HCT116 (cell line): ENCODE measurements around the gene KRT85. TPM values are rescaled to one million over a fixed set of nuclear protein-coding genes. Genes with fewer than 3 reads are reported as not detected.

Source experiments
- ATAC-seq: fragments of 200-7000 bp; cut with Tn5 transposase; 2 replicates; pipeline ENCODE4 v1.9.1; 2020; ENCODE audit warnings: mild to moderate bottlenecking, moderate library complexity
- BruUV-seq: library from RNA; stranded (reverse); fragments of 400-500 nt; replicated peaks from 2 replicates; lab custom pipeline; 2021; lab: Mats Ljungman, UMichigan
- CTCF ChIA-PET: fragments of 300-600 bp; sonication (Branson Sonifier 250); formaldehyde crosslinking; loops from one replicate; lab custom pipeline; 2021; ENCODE audit warnings: antibody characterized with exemption; lab: Charles Lee
- POLR2A ChIA-PET: fragments of 300-600, 350-600 bp; sonication (Branson Sonifier 250); formaldehyde crosslinking; loops from one replicate; lab custom pipeline; 2021; ENCODE audit warnings: antibody characterized with exemption; lab: Charles Lee
- RAD21 ChIA-PET, 2 experiments: fragments of 300-600 bp; sonication (Branson Sonifier 250); formaldehyde crosslinking; loops; one replicate each; lab custom pipeline; 2023; ENCODE audit warnings: low total read pairs in 2 of 2; ENCODE audit not compliant: uncharacterized antibody in 2 of 2, unreplicated experiment in 2 of 2, low non-redundant PET in 1 of 2; lab: Charles Lee
- DNase-seq: peaks from one replicate; pipeline ENCODE4 v3.0.0-alpha.2; 2010; ENCODE audit warnings: low read depth, low spot score
- H2AFZ ChIP-seq: fragments of 200-600 bp; shearing (Covaris generic), sonication (generic); 2 replicates; pipeline ENCODE4 v1.6.1; 2017; ENCODE audit warnings: low read depth, mixed run types, mixed read lengths, antibody characterized with exemption, low read length; ENCODE audit not compliant: poor library complexity, severe bottlenecking
- H3K27ac ChIP-seq: 2 replicates; pipeline ENCODE4 v1.5.1; 2012; ENCODE audit warnings: low read depth, low read length
- H3K27me3 ChIP-seq: fragments of 200-600 bp; sonication (generic); 2 replicates; pipeline ENCODE4 v1.6.1; 2016; ENCODE audit warnings: mixed run types, low read length, mixed read lengths; ENCODE audit not compliant: insufficient read depth
- H3K36me3 ChIP-seq, 2 experiments: fragments of 200-500 bp in 1 of 2; fragments of 200-600 bp in 1 of 2; sonication (Bioruptor generic) in 1 of 2; sonication (generic) in 1 of 2; 2 replicates each; pipeline versions ENCODE4 v1.5.1 to v1.6.1; 2014 to 2016; ENCODE audit warnings: low read length in 2 of 2, inconsistent platforms in 1 of 2, mixed read lengths in 1 of 2, mixed run types in 1 of 2; ENCODE audit not compliant: insufficient read depth in 2 of 2, control insufficient read depth in 1 of 2
- H3K4me1 ChIP-seq, 2 experiments: fragments of 200-600 bp in 1 of 2; sonication (generic) in 1 of 2; 2 replicates each; pipeline versions ENCODE4 v1.5.1 to v1.6.1; 2012 to 2017; ENCODE audit warnings: low read length in 2 of 2, inconsistent platforms in 1 of 2, mild to moderate bottlenecking in 1 of 2, mixed read lengths in 1 of 2, mixed run types in 1 of 2, moderate library complexity in 1 of 2; ENCODE audit not compliant: insufficient read depth in 2 of 2, control insufficient read depth in 1 of 2
- H3K4me2 ChIP-seq: fragments of 200-600 bp; sonication (generic); 2 replicates; pipeline ENCODE4 v1.6.1; 2017; ENCODE audit warnings: mixed run types, low read length, mixed read lengths
- H3K4me3 ChIP-seq, 2 experiments: fragments of 200-600 bp in 1 of 2; sonication (generic) in 1 of 2; replicated peaks in 1 of 2; 2 replicates each; pipeline ENCODE4 v1.5.1; 2011 to 2016; ENCODE audit warnings: low read length in 2 of 2, control low read depth in 1 of 2, low read depth in 1 of 2, mild to moderate bottlenecking in 1 of 2, mixed read lengths in 1 of 2, mixed run types in 1 of 2
- H3K79me2 ChIP-seq: fragments of 200-600 bp; sonication (generic); 2 replicates; pipeline ENCODE4 v1.6.1; 2017; ENCODE audit warnings: mild to moderate bottlenecking, mixed run types, low read length, moderate library complexity, mixed read lengths; ENCODE audit not compliant: insufficient read depth
- H3K9ac ChIP-seq: fragments of 200-600 bp; sonication (generic); 2 replicates; pipeline ENCODE4 v1.6.1; 2016; ENCODE audit warnings: low read length, mixed read lengths
- H3K9me2 ChIP-seq: fragments of 200-600 bp; sonication (generic), shearing (Covaris generic); 2 replicates; pipeline ENCODE4 v1.6.1; 2017; ENCODE audit warnings: mixed run types, mild to moderate bottlenecking, moderate library complexity; ENCODE audit not compliant: insufficient read depth
- H3K9me3 ChIP-seq, 2 experiments: fragments of 200-500 bp in 1 of 2; fragments of 200-600 bp in 1 of 2; sonication (Bioruptor generic) in 1 of 2; sonication (generic) in 1 of 2; 2 replicates each; pipeline ENCODE4 v1.6.1; 2014 to 2017; ENCODE audit warnings: low read length in 2 of 2, mixed read lengths in 2 of 2, inconsistent platforms in 1 of 2, low read depth in 1 of 2, mild to moderate bottlenecking in 1 of 2, mixed run types in 1 of 2, moderate library complexity in 1 of 2; ENCODE audit not compliant: control insufficient read depth in 1 of 2, insufficient read depth in 1 of 2
- H4K20me1 ChIP-seq: fragments of 200-600 bp; sonication (generic), shearing (Covaris generic); 2 replicates; pipeline ENCODE4 v1.6.1; 2017; ENCODE audit warnings: mixed run types, mild to moderate bottlenecking, moderate library complexity; ENCODE audit not compliant: insufficient read depth
- CBX3 ChIP-seq: IDR thresholded peaks from 2 replicates; pipeline ENCODE4 v1.6.1; 2012; ENCODE audit warnings: low read depth
- CEBPB ChIP-seq: IDR thresholded peaks from 2 replicates; pipeline ENCODE4 v1.6.1; 2012; ENCODE audit warnings: low read depth
- CTCF ChIP-seq, 3 experiments: fragments of 200-600 bp in 1 of 3; sonication (generic) in 1 of 3; IDR thresholded peaks in 2 of 3; conservative IDR thresholded peaks in 1 of 3; 2 replicates each; pipeline ENCODE4 v1.5.1; 2012 to 2017; ENCODE audit warnings: low read depth in 2 of 3, low read length in 2 of 3, antibody characterized with exemption in 1 of 3, borderline replicate concordance in 1 of 3, control low read depth in 1 of 3, mild to moderate bottlenecking in 1 of 3, mixed read lengths in 1 of 3, mixed run types in 1 of 3, moderate library complexity in 1 of 3; ENCODE audit not compliant: insufficient read depth in 1 of 3
- EGR1 ChIP-seq: IDR thresholded peaks from 2 replicates; pipeline ENCODE4 v1.6.1; 2012; ENCODE audit warnings: low read depth
- ELF1 ChIP-seq: IDR thresholded peaks from 2 replicates; pipeline ENCODE4 v1.6.1; 2012; ENCODE audit warnings: low read depth, borderline replicate concordance
- EZH2 ChIP-seq: fragments of 200-600 bp; sonication (generic); IDR thresholded peaks from 2 replicates; pipeline ENCODE4 v1.6.1; 2017; ENCODE audit warnings: antibody characterized with exemption, mixed run types
- EZH2phosphoT487 ChIP-seq: fragments of 200-600 bp; IDR thresholded peaks from 2 replicates; pipeline ENCODE4 v1.6.1; 2018; ENCODE audit warnings: antibody characterized with exemption, borderline replicate concordance
- FOSL1 ChIP-seq: IDR thresholded peaks from 2 replicates; pipeline ENCODE4 v1.6.1; 2012; ENCODE audit warnings: low read depth
- JUND ChIP-seq: IDR thresholded peaks from 2 replicates; pipeline ENCODE4 v1.6.1; 2012
- MAX ChIP-seq: IDR thresholded peaks from 2 replicates; pipeline ENCODE4 v1.6.1; 2012
- POLR2AphosphoS5 ChIP-seq: IDR thresholded peaks from 2 replicates; pipeline ENCODE4 v1.6.1; 2011; ENCODE audit warnings: mild to moderate bottlenecking, low read depth, low read length, moderate library complexity
- RAD21 ChIP-seq: IDR thresholded peaks from 2 replicates; pipeline ENCODE4 v1.6.1; 2012; ENCODE audit warnings: low read depth, mild to moderate bottlenecking
- SIN3A ChIP-seq: IDR thresholded peaks from 2 replicates; pipeline ENCODE4 v1.6.1; 2012; ENCODE audit warnings: low read depth
- SP1 ChIP-seq: IDR thresholded peaks from 2 replicates; pipeline ENCODE4 v1.6.1; 2012; ENCODE audit warnings: low read depth
- TCF7L2 ChIP-seq: IDR thresholded peaks from 2 replicates; pipeline ENCODE4 v1.7.0; 2011; ENCODE audit warnings: borderline replicate concordance, inconsistent platforms; ENCODE audit not compliant: insufficient read depth, insufficient read length; ENCODE audit errors: extremely low read depth
- YY1 ChIP-seq: IDR thresholded peaks from 2 replicates; pipeline ENCODE4 v1.6.1; 2011; ENCODE audit warnings: low read length, low read depth, moderate library complexity, mild to moderate bottlenecking; ENCODE audit not compliant: insufficient replicate concordance; ENCODE audit errors: extremely low read depth
- ZBTB33 ChIP-seq: IDR thresholded peaks from 2 replicates; pipeline ENCODE4 v1.6.1; 2011; ENCODE audit warnings: mild to moderate bottlenecking, low read length, moderate library complexity; ENCODE audit not compliant: insufficient replicate concordance; ENCODE audit errors: extremely low read depth
- ZFX ChIP-seq: fragments of 450-650 bp; IDR thresholded peaks from 2 replicates; pipeline ENCODE4 v1.6.1; 2017
- ZNF274 ChIP-seq: fragments of 200-500 bp; sonication (Bioruptor generic); IDR thresholded peaks from 2 replicates; pipeline ENCODE4 v1.6.1; 2014; ENCODE audit warnings: mild to moderate bottlenecking, low read depth, low read length, inconsistent platforms
- intact Hi-C: fragments of 100-400 bp; cut with micrococcal nuclease; formaldehyde crosslinking; loops from 2 replicates; pipeline ENCODE4 v1.10.0; 2022
- total RNA-seq: library from RNA; stranded (reverse); gene quantifications from one replicate; pipeline ENCODE4 v1.2.1, GENCODE V29; 2021; ENCODE audit not compliant: unreplicated experiment

KRT85 gene
- total RNA-seq, 1 experiment from 2014 or later: not detected

GRCh38 chr12:52351196-52352059 is 15.9 kb downstream of the KRT85 start:
- no peak for TF ChIP-seq ZBTB33
- TF ChIP-seq SP1: no peak
- no peak for TF ChIP-seq JUND
- TF ChIP-seq EZH2phosphoT487: no peak
- TF ChIP-seq MAX: no peak
- no peak for TF ChIP-seq ZFX
- TF ChIP-seq CBX3: no peak
- no peak for TF ChIP-seq EGR1
- no peak for TF ChIP-seq EZH2
- no peak for TF ChIP-seq RAD21
- no peak for TF ChIP-seq YY1
- no peak for TF ChIP-seq CEBPB
- TF ChIP-seq FOSL1: no peak
- TF ChIP-seq CTCF (IDR thresholded peaks at IDR 0.05 in 2 of 3, conservative IDR thresholded peaks at IDR 0.05 in 1 of 3; ENCODE audit: borderline replicate concordance in 1 of 3, insufficient read depth in 1 of 3, low read depth in 2 of 3, low read length in 2 of 3): no peak
- no peak for TF ChIP-seq ELF1
- no peak for TF ChIP-seq TCF7L2
- TF ChIP-seq SIN3A: no peak
- no peak for TF ChIP-seq ZNF274
- TF ChIP-seq POLR2AphosphoS5: no peak
- Histone ChIP-seq H2AFZ (no peak overlapping the region), H4K20me1 (no peaks in the 10 kb centered on the region), H3K79me2 (no peaks in the 10 kb centered on the region), H3K9me2 (no peaks in the 10 kb centered on the region), H3K27ac (no peak overlapping the region), H3K9me3 (no peaks in the 10 kb centered on the region), H3K4me1 (peaks cover 0 to 7% of the 10 kb centered on the region in 2 experiments; a peak in 1 of 4 replicates), H3K4me2 (no peak overlapping the region), H3K4me3 (no peak overlapping the region), H3K27me3 (no peaks in the 10 kb centered on the region; the same call in 1 of the 2 replicates), H3K36me3 (no peaks in the 10 kb centered on the region), H3K9ac (no peak overlapping the region)
- ChIA-PET CTCF (interaction anchor here (1.8 to 2.3 kb wide), 2 partner anchors 10 to 24 kb away, joined by 6 read pairs; no protein-coding TSS in a partner anchor), RAD21 (no interaction called here), POLR2A (no interaction called here)
- no TSS peak for BruUV-seq
- ATAC-seq (no peak), DNase-seq (no peak)
- intact Hi-C loops: no loop called here
